NCI-H146 treated with DMSO at 0.1 percent for 48 hours (cell line): ENCODE measurements around the gene MXRA5.
"Not testable (repeated sequence)": the region's sequence is repeated elsewhere in the genome, so short reads cannot be mapped to it uniquely, and the experiment has no call there.

Source experiments
- DNase-seq: peaks from one replicate; lab custom pipeline; 2025; ENCODE audit not compliant: unreplicated experiment; lab: John Stamatoyannopoulos, UW

MXRA5 gene

DNA sequence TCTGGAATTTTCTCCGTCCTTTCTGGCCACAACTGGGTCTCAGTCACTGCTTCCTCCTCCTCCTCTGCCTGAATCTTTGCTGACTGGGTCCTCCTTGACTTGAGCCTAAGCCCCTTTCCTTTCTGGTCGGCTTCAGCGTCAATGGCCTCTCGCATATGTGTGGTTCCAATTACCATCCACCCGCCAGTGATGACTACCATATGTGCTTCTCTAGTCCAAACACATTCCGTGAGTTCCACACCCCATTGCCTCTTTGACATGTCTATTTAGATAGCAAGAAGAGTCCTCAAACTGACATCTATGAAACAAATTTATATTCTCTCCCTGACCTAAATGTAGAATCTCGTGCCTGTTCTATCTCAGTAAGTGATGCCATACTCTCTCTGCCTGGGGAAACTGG, 19.8 kb downstream of the MXRA5 start:
- no peak for DNase-seq

DNA sequence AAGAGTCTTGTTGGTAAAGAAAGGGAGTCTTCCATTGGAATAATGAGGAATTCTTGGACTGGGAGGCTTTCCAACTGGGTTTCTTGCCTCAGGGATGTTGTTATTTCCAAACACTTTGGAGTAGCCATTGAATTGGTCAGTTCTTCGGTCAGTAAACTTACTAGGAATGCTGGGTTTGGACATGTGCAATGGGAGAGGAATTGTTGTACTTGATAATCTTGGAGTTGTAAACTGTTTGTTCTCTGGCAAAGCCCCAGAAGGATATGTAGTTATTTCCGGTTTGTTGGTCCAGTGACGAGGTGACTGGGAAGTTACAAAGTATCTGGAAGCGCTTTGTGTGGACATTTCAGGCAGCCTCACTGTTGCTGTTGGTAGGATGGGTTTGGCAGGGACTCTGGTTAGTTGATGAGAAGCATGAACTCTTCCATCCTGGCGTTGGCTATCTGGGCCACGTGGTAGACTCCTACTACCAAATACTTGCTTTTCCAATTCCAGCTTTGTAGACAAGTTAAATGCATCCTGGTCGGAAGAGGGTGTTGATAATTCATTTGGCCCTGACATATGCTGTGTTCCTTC, 25.9 kb downstream of the MXRA5 start:
- DNase-seq: no peak

DNA sequence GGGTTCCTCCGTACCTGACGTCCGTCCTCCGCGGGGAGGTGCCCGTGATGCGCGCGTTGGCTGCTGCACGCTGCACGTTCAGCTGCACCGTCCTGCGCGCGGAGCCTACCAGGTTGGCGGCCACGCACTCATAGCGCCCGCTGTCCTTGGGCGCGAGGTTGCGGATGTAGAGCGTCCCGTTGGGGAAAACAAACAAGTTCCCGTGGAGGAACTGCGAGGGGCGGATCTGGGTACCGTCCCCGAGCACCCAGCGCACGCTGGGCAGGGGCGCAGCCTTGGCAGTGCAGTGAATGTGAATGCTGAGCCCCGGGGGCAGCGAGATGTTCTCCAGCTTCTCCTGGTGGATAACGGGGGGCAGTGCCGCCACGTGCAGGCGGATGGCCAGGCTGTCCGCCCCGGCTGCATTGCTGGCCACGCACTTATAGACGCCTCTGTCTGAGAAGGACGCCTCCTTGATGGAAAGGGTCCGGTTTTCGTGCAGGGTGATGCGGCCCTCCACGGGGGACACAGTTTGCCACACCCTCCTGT, 29.2 kb downstream of the MXRA5 start:
- no peak for DNase-seq

DNA sequence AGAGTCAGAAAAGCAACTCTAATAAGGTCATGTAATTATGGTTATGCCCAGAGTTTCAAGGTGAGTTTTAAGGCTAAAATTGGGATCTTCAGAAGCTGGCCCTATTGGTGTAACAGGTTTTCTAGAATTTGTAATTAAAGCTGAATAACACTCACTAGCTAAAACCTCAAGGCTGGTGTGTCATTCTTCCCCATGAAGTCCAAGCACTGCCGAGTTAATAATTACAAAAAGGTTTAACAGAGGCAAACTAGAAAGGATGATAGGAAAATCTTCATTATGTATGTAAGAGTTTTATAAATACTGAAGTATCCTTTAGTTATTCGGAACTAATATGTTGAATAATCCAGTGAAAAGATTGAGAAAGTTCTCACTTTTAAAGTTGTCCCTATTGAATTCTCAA, 34.3 kb downstream of the MXRA5 start:
- no peak for DNase-seq

DNA sequence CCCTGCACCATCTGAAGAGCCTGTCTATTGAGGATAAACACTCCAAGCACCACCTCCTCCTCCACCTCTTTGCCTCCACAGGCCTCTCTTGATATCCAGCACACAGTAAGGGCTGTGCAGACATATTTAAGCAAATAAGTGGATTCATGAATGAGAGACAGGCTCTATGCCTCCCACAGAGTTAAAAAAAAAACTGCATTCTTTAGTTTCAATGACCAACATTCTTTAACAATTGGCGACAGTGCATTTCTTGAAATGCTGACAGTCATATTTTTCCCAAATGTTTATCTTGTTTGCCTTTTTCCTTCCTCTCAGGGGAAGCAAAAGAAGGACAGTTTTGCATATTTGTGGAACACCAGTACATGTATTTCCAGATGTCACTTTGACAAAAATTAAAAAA, 38.6 kb downstream of the MXRA5 start:
- DNase-seq: no peak

DNA sequence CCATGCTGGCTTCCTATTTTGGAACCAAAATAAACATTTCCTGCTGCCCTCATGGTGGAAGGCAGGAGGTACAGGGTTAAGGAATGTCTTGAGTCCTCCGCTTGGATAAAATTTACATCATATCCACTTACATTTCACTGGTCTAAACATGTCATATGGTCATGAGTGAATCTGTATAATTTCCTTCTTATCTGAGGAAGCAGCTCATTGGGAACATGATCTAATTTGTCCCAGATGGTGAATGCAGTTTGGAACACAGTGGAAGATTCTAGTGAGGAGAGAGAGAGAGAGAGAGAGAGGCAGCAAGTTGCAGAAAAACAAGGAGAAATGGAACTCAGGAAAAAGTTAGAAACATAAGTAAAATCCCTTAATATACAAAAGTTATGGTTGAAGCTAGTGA, 46.8 kb downstream of the MXRA5 start:
- no peak for DNase-seq

DNA sequence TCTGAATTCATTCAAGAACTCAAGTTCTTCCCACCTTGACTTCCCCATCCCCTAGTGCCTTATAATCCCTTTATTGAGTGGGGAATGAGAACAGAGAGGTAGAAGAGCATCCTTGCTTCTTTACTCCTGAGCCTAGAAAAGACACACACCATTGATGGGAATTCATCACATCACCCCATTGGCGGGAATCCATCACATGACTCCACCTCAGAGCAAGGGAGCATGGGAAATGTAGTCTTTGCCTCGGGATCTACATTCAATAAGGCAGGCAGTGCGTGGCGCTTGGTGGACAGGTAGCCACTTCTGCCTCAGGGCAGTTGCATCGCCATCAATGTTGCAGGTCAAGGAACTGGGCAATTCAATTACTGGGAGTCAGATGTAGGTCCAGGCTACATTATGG, 50.7 kb downstream of the MXRA5 start:
- DNase-seq: no peak

DNA sequence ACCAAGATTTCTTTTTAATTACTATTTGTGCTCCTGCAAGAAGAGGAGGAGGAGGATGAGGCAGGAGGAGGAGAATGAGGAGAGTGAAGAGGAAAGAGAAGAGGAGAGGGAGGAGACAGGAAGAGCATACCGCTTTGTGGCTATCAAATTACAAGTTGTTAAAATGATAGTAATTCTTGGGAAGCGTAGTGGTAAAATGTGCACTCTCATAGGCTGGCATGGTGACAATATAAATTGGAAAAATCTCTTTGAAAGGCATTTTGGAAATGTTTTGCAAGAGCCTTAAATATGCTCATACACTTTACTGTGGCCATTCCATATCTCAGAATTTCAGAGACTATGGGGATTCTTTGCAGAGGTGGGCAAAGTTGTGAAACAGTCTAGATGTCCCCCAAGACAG, 53.2 kb downstream of the MXRA5 start:
- no peak for DNase-seq

DNA sequence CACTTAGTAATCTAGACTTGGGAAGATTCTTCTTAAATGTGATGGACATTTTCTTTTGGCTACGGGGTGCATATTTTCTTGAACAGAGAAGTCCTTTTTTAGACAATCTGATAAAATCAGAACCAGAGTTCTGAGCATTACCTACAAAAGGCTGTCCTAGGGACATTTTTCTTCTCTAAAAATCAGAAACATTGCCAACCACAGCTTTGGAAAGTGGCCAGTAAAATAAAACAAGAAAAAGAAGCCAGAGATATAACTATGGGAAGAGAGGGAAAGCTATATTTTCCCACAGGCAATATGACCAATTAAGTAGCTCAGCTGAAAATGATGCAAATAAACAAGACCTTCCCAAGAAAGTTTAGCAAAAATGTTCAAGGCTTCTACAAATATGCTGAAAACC, 55.9 kb downstream of the MXRA5 start:
- no peak for DNase-seq

DNA sequence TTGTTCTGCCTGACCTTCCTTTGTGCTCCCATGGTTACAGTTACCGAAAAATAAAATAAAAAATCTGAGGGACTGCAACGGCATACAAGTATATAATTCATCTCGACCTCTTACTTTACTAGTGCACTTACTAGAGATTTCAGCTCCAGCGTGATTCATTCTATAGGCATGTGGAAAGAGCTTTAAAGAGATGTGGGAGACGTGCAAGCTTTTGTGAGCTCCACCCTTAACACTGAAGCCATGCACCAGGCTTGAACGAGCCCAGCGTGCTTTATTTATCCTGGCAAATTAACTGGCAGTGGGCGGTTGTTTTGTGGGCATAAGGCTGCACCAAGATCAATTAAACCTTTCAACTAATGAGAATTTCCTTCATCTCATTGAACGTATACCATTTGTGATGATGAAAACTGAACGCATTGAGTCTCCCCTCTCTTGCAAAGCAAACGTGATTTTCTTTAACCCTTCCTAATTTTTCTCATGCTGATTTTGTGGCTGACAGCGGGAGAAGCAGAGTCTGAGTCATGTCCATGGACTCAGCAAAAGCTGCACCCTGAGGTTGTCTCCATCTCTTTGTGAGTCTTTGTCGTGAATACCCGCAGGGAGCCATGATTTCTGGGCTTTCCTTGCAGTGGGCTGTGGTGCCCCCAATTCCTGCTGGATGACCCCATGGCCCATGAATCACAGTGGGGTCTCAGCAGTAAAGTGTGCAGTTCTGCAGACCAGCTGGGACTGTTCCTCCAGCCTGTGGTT, 60.1 kb downstream of the MXRA5 start:
- no peak for DNase-seq

DNA sequence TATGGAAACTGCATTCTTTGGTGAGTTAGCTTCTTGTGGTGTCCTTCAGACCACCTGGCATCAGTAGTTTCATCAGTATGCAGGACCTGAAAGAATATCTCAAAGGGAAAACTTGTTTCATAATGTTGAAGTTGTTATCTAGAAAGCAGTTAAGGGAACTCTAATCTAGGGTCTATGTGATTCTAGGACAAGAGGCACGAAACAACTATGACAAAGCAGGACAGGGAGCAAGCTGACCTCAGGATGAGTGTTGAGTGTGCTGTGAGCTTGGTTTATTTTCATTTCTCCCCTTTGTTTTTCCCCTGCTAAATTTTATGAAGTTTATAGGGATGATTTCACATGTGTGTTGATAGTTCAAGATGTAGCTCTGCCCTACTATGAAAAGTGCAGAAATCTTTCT, 65.7 kb downstream of the MXRA5 start:
- DNase-seq: no peak

DNA sequence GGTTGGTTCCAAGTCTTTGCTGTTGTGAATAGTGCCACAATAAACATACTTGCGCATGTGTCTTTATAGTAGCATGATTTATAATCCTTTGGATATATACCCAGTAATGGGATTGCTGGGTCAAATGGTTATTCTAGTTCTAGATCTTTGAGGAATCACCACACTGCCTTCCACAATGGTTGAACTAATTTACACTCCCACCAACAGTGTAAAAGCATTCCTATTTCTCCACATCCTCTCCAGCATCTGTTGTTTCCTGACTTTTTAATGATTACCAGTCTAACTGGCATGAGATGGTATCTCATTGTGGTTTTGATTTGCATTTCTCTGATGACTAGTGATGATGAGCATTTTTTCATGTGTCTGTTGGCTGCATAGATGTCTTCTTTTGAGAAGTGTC, 72.8 kb downstream of the MXRA5 start:
- DNase-seq: not testable (repeated sequence)

DNA sequence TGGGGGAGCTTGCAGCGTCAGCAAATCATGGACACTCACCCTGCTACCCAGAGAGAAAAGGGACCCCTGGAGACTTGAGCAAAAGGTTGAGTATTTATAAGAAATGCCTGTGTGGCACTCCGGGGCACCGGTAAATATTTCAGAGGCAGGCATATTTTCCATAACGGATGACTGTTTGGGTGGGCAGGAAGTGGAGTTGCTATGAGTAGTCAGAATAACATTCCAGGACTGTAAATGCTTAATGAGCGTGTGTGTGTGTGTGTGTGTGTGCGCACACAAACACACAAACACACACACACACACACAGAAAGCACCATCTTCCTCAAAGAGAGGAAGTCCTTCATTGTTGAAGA, 74.6 kb downstream of the MXRA5 start:
- DNase-seq: no peak

DNA sequence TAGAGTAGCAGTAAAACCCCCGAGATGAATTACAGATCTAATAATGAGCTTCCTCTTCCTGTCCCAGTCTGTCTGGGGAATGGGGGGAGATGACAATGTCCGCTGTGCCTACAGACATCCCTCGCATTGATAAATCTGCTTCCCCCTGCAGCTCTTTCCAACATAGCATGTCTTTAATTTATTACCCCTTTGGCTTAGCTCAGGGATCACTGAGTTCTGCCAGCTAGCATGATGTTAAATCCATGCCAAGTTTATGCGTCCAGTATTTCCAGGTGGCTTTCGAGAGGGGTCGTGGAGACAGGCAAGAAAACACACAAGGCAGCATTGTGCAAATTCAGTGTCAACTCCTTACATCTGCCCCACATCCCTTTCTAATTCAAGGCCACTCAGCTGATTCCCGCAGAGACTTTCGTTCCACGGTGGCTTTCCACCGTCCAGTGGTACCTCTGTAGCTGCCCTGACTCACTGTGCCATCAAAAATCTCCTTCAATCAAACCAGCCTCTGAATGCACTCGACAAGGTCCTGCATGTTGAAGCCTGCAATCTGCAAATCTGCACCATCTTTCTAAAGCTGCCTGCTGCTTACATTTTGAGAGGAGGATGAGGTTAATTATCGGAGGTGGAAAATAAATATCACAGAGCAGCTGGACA, 75.1 kb downstream of the MXRA5 start:
- DNase-seq: no peak

DNA sequence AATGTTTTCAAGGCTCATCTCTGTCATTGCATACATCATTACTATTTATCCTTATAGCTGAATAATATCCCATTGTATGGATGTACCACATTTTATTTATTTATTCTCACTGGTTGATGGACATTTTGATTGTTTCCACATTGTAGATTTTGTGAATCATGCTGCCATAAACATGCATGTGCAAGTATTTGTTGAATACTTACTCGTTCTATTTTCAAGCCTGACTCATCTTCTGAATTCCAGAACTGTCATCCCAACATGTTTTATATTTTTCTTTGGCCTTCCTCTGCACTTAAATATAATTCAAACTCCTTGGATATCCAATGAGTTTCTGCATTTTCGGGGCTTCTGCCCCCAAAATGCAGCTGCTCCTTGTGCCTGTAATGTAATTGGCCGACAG, 77.6 kb downstream of the MXRA5 start:
- DNase-seq: no peak

DNA sequence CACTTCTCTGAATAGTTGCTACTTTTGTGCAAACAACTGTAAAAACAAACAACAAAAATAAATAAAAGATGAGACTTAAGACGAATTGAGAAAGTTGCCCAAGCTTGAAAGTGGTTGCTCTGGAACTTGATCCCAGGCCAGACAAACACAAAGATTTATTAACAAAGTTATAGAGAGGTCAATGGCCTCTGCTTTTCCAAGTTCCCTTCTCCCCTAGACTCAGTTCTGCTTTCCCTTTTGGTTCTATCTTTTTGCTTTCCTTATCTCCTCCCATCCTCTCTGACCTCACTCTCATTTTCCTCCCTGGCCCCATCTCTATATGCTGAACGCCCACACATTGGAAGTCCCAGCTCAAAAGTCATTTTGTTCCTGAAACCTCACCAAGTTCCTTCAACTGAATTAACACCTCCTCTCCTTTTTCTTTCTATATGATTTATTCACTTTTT, 82.7 kb downstream of the MXRA5 start:
- no peak for DNase-seq

DNA sequence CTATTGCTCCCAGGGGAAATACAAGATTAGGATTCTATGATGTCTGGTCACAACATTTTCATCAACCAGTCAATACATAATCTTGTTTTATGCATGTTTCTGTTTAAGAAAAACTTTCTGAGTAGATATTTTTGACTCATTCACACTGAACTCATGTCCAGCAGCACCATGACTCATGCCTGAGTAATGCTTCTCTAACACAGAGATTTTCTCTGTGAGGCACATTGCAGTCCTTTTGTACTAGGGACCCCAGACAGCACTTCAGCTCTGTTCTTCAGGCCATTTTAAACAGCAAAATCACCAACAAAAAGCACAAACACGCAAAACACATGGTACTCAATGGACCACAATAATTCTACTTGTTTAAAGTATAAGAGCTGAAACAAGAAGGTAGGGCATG, 83.6 kb downstream of the MXRA5 start:
- no peak for DNase-seq
